Transverse colon (tissue), 3 donors: ENCODE results near the gene CDH22.

Experiments used
- CTCF ChIP-seq, 5 experiments: fragments of 200-600 bp in 3 of 5; fragments of 450-650 bp in 2 of 5; sonication (generic) in 3 of 5; IDR thresholded peaks; 1 replicate in 2 of 5; 2 replicates in 3 of 5; pipeline ENCODE4 v1.5.1; 2016 to 2017; ENCODE audit warnings: antibody characterized with exemption in 5 of 5, inconsistent platforms in 3 of 5, mild to moderate bottlenecking in 2 of 5, moderate library complexity in 1 of 5
- EP300 ChIP-seq: sonication (generic); formaldehyde crosslinking; IDR thresholded peaks from one replicate; pipeline ENCODE4 v1.6.1; 2017; ENCODE audit warnings: antibody characterized with exemption, low read depth
- POLR2A ChIP-seq: fragments of 450-650 bp; IDR thresholded peaks from one replicate; pipeline ENCODE4 v1.6.1; 2016; ENCODE audit warnings: antibody characterized with exemption, mild to moderate bottlenecking, moderate library complexity

- TF ChIP-seq CTCF (IDR thresholded peaks at IDR 0.05) (no peak), POLR2A (no peak), EP300 (no peak)
These were observed 57.1 kb downstream of the CDH22 start for GRCh38 chr20:46251211-46251673.
